Activated naive CD8-positive, alpha-beta T cell treated with anti-CD3 and anti-CD28 coated beads, Interleukin-2, amount 50 U/mL, for 24 hours (primary cell): ENCODE data around the gene CACNA1I.

Experiments
- ATAC-seq: fragments of 150-1000 bp; cut with Tn5 transposase; one replicate; pipeline ENCODE4 v1.10.0; 2021
- DNase-seq: peaks from one replicate; pipeline ENCODE4 v3.0.0; 2021
- H3K27ac Mint-ChIP-seq: one replicate; pipeline ENCODE4 v1.8.0; 2021; ENCODE audit warnings: mild to moderate bottlenecking, mixed read lengths
- H3K27me3 Mint-ChIP-seq: one replicate; pipeline ENCODE4 v1.8.0; 2021; ENCODE audit warnings: mixed read lengths
- H3K36me3 Mint-ChIP-seq: one replicate; pipeline ENCODE4 v1.8.0; 2021; ENCODE audit warnings: low read depth, mixed read lengths
- H3K4me1 Mint-ChIP-seq: one replicate; pipeline ENCODE4 v1.8.0; 2021; ENCODE audit warnings: mixed read lengths
- H3K4me3 Mint-ChIP-seq: one replicate; pipeline ENCODE4 v1.8.0; 2021; ENCODE audit warnings: mild to moderate bottlenecking, moderate library complexity, mixed read lengths
- H3K9me3 Mint-ChIP-seq: one replicate; pipeline ENCODE4 v1.8.0; 2021; ENCODE audit warnings: mixed read lengths

The CACNA1I gene

DNA sequence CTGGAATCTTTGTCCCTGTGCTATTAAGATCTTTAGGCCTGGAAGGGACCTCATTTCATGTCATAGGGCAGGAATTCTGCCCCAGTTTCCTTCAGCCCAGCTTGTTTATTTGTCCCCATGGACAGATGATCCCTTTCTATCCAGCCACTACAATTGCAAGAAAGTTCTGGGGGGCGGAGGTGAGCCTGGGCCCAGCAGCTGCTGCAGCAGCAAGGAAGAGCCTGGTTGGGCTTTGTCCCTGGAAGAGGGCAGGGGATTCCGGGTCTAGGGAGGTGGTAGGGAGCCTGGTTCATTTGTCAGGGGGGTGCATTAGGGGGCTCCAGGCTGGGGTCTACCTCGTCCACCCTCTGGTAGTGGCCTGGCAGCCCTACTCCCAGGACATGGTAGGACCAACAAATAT lies 16.4 kb upstream of the CACNA1I start:
- DNase-seq (no peak), ATAC-seq (no peak)
- peaks cover 7% of the 10 kb centered on the region for H3K4me1 Mint-ChIP-seq
- no peak overlapping the region for H3K27ac Mint-ChIP-seq
- no peak overlapping the region for H3K4me3 Mint-ChIP-seq
- H3K9me3 Mint-ChIP-seq: no peaks in the 10 kb centered on the region
- H3K36me3 Mint-ChIP-seq: no peaks in the 10 kb centered on the region
- H3K27me3 Mint-ChIP-seq: peaks cover 45% of the 10 kb centered on the region

DNA sequence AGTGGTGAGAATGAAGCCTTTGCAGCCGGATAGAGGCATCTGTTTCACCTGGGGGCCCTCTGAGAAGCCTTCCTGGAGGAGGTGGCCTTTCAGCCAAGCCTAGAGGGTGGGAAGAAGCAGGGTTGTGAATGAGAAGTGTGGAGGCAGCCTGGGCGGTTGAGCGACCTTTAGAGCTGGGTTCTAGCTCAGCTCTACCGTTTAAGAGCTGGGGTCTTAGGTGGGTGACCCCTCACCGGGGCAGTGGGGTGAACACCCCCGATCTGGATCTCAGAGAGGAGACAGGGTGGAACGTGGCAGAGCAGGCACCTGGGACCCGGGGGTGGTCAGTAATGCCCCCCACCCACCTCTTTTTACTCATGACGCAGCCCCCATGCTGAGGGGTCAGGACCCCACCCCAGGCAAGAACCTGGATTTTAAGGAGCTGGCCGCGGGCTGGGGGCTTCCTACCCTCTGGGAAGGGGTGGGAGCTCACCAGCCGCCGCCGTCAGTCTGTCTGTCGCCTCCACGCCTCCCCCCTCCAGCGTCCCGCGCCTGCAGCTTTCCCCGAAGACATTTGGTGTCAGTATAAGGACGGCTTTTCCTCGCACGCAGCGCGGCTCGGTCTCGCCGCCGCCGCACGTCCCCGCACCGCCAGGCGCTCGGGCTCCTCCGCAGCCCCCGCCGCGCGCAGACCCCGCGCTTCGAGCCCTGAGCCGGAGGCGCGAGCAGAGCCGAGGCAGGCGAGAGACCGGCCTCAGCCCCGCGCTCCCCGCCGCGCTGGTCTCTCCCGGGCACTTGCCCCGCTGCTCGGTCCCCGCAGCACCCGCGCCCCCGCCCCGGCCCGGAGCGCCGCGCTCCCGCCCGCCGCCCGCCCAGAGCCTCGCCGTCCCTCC lies 13.3 kb upstream of the CACNA1I start:
- no peaks in the 10 kb centered on the region for H3K9me3 Mint-ChIP-seq
- H3K4me3 Mint-ChIP-seq: peak overlapping the region; percentile 53
- DNase-seq (peak; percentile 45), ATAC-seq (no peak)
- H3K27me3 Mint-ChIP-seq: peaks cover 38% of the 10 kb centered on the region
- H3K27ac Mint-ChIP-seq: peak overlapping the region; percentile 41
- H3K36me3 Mint-ChIP-seq: no peaks in the 10 kb centered on the region
- peaks cover 7% of the 10 kb centered on the region for H3K4me1 Mint-ChIP-seq

DNA sequence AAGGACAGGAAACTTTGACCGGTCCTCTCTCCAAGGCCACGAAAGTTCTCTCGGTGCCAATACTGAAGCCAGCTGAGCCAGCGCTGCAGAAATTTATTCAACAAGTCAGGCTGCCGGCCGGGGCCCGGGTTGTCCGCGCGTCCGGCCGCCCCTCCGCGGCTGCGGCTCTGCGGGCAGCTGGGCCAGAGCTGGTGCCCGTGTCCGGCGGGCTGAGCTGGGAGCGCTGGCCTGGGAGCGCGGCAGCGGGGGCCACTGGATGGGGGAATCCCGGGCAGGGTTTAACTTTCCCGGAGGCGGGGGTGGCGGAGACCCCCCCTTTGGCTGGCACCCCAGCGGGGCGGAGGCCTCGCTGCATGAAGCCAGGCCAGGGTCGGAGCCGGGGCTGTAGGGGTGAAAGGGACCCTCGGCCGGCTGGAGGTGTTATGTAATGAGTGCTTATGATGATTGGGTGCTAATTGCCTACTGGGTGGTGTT lies 12.3 kb upstream of the CACNA1I start:
- no peak for ATAC-seq
- peaks cover 7% of the 10 kb centered on the region for H3K4me1 Mint-ChIP-seq
- DNase-seq: no peak
- H3K4me3 Mint-ChIP-seq: no peak overlapping the region
- H3K27ac Mint-ChIP-seq: no peak overlapping the region
- no peaks in the 10 kb centered on the region for H3K9me3 Mint-ChIP-seq
- no peaks in the 10 kb centered on the region for H3K36me3 Mint-ChIP-seq
- peaks cover 29% of the 10 kb centered on the region for H3K27me3 Mint-ChIP-seq

DNA sequence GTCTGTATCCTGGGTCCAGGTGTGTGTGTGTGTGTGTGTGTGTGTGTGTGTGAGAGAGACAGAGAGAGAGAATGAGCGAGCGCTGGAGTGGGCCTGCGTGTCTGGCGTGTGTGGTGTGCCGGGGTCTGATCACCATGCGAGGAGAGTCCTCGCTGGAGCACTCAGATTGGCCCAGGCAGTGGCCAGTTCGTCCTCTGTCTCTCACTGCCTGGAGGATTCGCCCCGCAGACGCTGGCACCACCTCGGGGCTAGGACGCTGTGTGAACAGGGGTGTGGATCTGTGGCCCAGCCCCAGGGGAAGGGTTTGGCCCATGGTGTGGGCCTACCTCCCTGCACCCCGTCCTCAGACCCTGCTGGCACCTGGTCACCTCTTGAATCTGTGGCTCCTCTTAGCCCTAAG lies 11.6 kb upstream of the CACNA1I start:
- H3K27ac Mint-ChIP-seq: no peak overlapping the region
- DNase-seq: no peak
- peaks cover 29% of the 10 kb centered on the region for H3K27me3 Mint-ChIP-seq
- no peaks in the 10 kb centered on the region for H3K36me3 Mint-ChIP-seq
- H3K4me3 Mint-ChIP-seq: no peak overlapping the region
- peaks cover 7% of the 10 kb centered on the region for H3K4me1 Mint-ChIP-seq
- no peaks in the 10 kb centered on the region for H3K9me3 Mint-ChIP-seq
- no peak for ATAC-seq

DNA sequence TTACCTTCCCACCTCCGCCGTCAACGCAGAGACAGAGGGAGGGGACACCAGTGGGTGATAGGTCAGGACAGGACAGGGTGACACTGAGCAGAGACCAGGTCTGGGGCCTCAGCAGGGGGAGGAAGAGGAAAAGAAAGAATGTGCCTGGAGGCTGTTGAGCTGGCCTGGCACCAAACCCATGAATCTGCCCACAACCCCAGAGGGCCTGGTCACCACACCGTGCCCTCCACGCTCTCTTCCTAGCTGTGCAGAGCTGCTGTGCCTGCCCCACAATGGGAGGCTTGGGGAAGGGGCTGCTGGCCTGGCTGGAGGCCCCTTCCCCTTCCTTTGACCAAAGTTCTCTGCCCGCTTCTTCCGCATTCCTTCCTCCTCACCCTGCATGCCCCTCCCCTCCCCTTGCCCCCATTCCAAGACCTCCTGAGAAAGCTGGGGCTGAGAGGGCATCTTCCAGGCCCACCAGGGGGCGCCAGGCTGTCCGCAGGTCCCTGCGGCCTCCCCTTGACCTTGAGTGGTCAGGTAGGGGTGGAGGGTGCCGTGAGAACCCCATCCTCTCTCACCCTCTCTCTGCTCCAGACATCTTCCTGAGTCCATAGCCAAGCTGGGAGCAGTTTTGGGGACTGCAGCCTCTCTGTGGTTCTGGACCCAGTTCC lies 11.0 kb upstream of the CACNA1I start:
- H3K27me3 Mint-ChIP-seq: peaks cover 29% of the 10 kb centered on the region
- DNase-seq: peak; percentile 36
- H3K36me3 Mint-ChIP-seq: no peaks in the 10 kb centered on the region
- no peaks in the 10 kb centered on the region for H3K9me3 Mint-ChIP-seq
- H3K27ac Mint-ChIP-seq: no peak overlapping the region
- peaks cover 7% of the 10 kb centered on the region for H3K4me1 Mint-ChIP-seq
- no peak overlapping the region for H3K4me3 Mint-ChIP-seq
- no peak for ATAC-seq

DNA sequence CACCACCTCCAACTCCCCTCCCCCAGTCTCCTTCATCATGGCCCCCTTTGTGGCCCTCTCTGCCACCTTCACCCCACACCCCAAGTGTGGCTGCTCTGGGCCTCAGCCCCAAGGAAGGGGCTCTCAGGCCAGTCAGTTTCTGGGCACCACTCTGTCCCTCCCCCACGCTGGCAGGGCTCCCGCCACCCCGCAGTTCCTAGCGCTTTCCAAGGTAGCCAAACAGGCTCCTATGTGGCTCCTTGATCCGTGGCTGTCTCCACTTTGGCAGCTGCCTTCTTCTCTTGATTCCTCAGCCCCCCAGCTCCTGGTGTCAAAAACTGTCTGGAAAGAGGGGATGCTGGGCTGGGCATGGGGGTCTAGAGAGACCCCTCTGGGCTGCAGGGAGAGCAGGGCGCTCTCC lies 10.4 kb upstream of the CACNA1I start:
- H3K9me3 Mint-ChIP-seq: no peaks in the 10 kb centered on the region
- peaks cover 7% of the 10 kb centered on the region for H3K4me1 Mint-ChIP-seq
- no peak for ATAC-seq
- no peak overlapping the region for H3K4me3 Mint-ChIP-seq
- peaks cover 29% of the 10 kb centered on the region for H3K27me3 Mint-ChIP-seq
- H3K36me3 Mint-ChIP-seq: no peaks in the 10 kb centered on the region
- no peak overlapping the region for H3K27ac Mint-ChIP-seq
- no peak for DNase-seq

DNA sequence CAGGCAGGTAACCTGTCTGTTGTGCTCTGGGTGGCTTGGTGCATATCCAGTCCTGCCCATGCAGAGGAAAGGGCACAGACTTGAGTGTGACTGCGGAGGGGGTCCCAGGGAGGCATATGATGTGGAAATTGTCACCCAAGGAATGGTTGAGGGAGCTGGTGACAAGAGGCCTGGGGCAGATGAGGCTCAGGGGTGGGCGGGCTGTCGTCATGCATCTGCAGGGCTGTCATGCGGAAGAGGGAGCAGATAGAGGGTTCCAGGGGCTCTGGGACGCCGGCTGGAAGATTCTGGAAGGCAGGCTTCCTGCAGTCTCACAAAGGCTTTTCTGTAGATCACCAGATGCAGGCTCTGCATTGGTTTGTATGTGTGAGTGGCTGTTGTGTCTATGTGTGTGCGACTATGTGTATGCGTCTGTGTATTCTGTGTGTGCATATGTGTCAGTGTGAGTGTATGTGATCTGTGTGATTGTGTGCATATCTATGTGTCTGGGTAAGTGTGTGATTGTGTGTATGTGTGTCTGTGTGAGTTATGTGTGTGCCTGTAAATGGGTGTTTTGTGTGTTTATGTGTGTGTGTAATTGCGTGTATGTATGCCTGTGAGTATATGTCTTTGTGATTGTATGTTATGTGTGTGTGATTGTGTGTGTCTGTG lies 7.6 kb upstream of the CACNA1I start:
- H3K36me3 Mint-ChIP-seq: no peaks in the 10 kb centered on the region
- DNase-seq (no peak), ATAC-seq (no peak)
- peaks cover 12% of the 10 kb centered on the region for H3K27me3 Mint-ChIP-seq
- H3K4me3 Mint-ChIP-seq: no peak overlapping the region
- H3K27ac Mint-ChIP-seq: no peak overlapping the region
- H3K4me1 Mint-ChIP-seq: peaks cover 16% of the 10 kb centered on the region
- peaks cover 8% of the 10 kb centered on the region for H3K9me3 Mint-ChIP-seq

DNA sequence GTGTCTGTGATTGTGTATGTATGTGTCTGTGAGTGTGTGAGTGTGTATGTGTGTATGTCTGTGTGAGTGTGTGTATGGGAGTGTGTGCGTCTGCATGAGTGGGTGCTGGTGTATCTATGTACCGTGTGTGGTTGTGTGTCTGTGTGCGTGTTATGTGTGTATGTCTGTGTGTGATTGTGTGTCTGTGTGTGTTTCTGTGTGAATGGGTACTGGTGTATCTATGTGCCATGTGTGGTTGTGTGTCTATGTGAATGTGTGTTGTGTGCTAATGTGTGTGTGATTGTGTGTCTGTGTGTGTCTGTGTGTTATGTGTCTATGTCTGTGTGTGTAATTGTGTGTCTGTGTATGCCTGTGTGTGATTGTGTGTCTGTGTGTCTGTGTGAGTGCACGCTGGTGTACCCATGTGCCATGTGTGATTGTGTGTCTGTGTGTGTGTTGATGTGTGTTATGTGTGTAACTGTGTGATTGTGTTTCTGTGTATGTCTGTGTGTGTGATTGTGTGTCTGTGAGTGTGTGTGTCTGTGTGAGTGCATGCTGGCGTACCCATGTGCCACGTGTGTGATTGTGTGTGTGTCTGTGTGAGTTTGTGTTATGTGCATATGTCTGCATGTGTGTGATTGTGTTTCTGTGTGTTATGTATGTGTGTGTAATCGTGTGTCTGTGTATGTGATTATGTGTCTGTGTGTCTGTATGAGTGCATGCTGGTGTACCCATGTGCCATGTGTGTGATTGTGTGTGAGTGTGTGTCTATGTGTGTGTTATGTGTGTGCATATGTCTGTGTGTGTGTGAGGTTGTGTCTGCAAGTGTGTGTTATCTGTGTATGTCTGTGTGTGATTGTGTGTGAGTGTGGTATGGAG lies 6.8 kb upstream of the CACNA1I start:
- DNase-seq (no peak), ATAC-seq (no peak)
- no peak overlapping the region for H3K27ac Mint-ChIP-seq
- H3K36me3 Mint-ChIP-seq: no peaks in the 10 kb centered on the region
- no peak overlapping the region for H3K4me3 Mint-ChIP-seq
- peaks cover 8% of the 10 kb centered on the region for H3K9me3 Mint-ChIP-seq
- H3K27me3 Mint-ChIP-seq: peaks cover 6% of the 10 kb centered on the region
- H3K4me1 Mint-ChIP-seq: peaks cover 14% of the 10 kb centered on the region

DNA sequence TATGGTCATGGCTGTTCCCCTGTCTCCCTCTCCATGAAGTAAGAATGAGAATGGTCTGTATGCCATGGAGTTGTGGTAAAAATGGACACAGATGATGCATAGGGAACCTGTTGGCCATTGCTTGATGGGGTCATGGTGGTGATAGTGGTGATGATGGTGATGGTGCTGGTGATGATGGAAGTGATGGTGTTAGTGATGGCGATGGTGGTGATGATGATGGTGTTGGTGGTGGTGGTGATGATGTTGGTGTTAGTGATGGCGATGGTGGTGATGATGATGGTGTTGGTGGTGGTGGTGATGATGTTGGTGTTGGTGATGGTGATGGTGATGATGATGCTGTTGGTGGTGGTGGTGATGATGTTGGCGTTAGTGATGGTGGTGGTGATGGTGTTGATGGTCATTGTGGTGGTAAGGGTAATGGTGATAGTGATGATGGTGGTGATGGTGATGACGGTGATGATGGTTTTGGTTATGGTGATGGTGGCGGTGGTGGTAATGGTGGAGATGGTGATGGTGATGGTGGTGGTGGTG lies 5.1 kb upstream of the CACNA1I start:
- no peak overlapping the region for H3K27ac Mint-ChIP-seq

DNA sequence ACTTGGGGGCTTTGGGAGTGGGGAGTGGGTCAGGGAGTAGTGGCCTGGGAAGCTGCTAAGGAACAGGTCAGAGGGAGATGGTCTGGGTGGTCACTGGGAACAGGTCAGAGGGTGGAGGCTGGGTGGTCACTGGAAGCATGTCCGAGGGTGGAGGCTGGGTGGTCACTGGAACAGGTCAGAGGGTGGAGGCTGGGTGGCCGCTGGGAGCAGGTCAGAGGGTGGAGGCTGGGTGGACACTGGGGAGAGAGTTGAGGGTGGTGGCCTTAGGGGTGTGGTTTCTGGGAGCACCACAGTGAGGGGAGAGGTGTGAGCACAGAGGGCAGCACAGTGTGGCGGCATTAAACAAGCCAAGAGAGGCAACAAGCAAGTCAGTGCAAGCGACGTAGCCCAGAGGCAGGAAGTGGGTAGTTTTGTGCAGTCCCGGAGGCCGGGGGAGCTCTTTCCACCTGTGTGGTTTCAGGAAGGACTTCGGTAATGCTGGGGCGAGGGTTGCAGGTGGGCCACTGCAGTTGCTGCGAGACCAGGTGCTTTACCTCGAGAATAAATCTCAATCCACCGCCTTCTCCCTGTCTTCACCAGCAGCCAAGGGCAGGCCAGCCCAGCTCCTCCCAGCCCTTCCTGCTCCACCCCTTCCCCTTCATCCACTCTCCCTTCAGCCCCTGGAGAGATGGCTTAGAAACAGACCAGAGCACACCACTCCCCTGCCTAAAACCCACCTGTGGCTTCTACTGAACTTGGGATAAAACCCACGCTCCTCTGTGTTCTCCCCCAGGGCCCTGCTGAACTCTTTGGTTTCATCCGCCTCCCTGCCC lies 3.2 kb upstream of the CACNA1I start:
- Mint-ChIP-seq H3K9me3 (peaks cover 8% of the 10 kb centered on the region), H3K27me3 (no peaks in the 10 kb centered on the region), H3K36me3 (no peaks in the 10 kb centered on the region), H3K4me3 (no peak overlapping the region), H3K27ac (no peak overlapping the region), H3K4me1 (peaks cover 14% of the 10 kb centered on the region)
- ATAC-seq: peak; percentile 37
- peak; percentile 24 for DNase-seq

More for the DNA sequence above, 5.1 kb upstream of the CACNA1I start:
- ATAC-seq (no peak), DNase-seq (no peak)
- H3K4me1 Mint-ChIP-seq: peaks cover 14% of the 10 kb centered on the region
- peaks cover 2% of the 10 kb centered on the region for H3K27me3 Mint-ChIP-seq
- no peak overlapping the region for H3K4me3 Mint-ChIP-seq
- H3K9me3 Mint-ChIP-seq: peaks cover 8% of the 10 kb centered on the region
- H3K36me3 Mint-ChIP-seq: no peaks in the 10 kb centered on the region

DNA sequence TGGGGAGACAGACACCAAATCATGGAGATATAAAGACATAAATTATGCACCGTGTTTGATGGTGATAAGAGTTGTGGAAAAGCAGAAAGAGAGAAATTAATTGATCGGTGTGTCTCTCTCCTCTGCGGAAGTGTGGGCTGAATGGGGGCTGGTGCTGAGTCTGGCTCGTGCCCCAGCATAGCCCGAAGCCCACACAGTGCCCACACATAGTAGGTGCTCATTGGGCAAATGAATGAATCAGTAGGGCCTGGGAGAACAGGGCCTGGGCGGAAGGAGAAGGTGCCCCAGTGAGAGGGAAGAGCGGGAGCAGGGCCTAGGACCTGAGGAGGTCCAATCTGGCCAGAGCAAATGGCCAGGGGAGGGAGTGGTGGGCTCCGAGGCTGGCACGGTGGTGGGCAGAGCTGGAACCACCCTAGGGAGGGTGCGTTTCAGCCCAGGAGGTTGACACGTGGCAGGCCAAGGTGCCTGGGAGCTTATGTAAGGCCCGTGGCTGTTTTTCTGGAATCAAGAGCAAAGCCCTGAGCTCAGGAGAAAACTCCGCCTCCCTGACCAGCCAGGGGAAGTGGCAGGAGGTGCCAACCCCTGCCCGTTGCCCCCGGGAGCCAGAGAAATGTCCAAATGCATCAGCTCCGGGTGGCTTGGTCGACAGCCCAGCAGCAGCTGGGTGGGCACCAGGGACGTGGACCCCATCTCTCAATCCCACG lies 2.1 kb upstream of the CACNA1I start:
- H3K27ac Mint-ChIP-seq: no peak overlapping the region
- H3K9me3 Mint-ChIP-seq: peaks cover 8% of the 10 kb centered on the region
- no peak overlapping the region for H3K4me3 Mint-ChIP-seq
- H3K27me3 Mint-ChIP-seq: no peaks in the 10 kb centered on the region
- H3K36me3 Mint-ChIP-seq: no peaks in the 10 kb centered on the region
- H3K4me1 Mint-ChIP-seq: peaks cover 14% of the 10 kb centered on the region
- ATAC-seq (no peak), DNase-seq (no peak)

DNA sequence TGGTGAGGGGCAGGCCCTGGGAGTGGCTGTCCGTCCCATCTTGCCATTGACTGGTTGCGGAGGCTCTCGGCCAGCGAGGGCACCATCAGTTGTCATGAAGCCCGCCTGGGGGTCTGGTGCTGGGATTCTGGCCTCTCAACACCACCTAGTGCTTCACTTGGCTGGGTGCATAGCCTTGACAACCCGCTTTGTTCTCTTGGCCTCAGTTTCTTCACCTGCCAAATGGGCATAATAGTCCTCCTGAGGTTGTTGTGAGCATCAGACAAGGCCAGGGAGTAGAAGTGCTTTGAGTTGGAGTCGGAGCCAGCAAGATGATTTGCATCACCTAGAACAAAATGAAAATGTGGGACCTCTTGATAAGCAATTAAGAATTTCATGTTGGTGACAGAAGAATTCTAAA lies 1.5 kb upstream of the CACNA1I start:
- peaks cover 14% of the 10 kb centered on the region for H3K4me1 Mint-ChIP-seq
- H3K4me3 Mint-ChIP-seq: no peak overlapping the region
- ATAC-seq (no peak), DNase-seq (no peak)
- H3K9me3 Mint-ChIP-seq: peaks cover 8% of the 10 kb centered on the region
- no peak overlapping the region for H3K27ac Mint-ChIP-seq
- H3K36me3 Mint-ChIP-seq: no peaks in the 10 kb centered on the region
- no peaks in the 10 kb centered on the region for H3K27me3 Mint-ChIP-seq

DNA sequence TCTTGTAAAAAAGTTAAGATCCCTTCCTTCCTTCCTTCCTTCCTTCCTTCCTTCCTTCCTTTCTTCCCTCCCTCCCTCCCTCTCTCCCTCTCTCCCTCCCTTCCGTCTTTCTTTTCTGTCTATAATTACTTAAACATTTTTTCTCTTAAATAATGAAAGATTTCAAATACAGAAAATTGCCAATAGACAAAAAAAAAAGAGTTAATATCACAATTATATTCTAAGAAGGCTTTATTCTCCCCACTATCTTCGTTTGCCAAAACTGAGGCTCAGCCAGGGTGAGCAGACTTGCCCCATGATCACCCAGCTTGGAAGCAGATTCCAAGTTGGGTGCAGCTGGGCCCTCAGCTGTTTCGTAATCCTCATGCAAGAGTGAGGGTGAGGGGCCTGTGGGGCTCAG lies 327 bp upstream of the CACNA1I start:
- Mint-ChIP-seq H3K4me3 (no peak overlapping the region), H3K9me3 (peaks cover 8% of the 10 kb centered on the region), H3K4me1 (peaks cover 14% of the 10 kb centered on the region), H3K36me3 (no peaks in the 10 kb centered on the region), H3K27me3 (no peaks in the 10 kb centered on the region), H3K27ac (no peak overlapping the region)
- no peak for DNase-seq
- ATAC-seq: no peak
